HG02981 (cell line): ENCODE data around the gene SMCO2.
"Not testable (repeated sequence)": the region's sequence is repeated elsewhere in the genome, so short reads cannot be mapped to it uniquely, and the experiment has no call there.

Source experiments
- ATAC-seq: cut with Tn5 transposase; IDR thresholded peaks from one replicate; pipeline ENCODE4 v1.9.1; 2021; ENCODE audit warnings: mild to moderate bottlenecking, moderate library complexity; ENCODE audit not compliant: unreplicated experiment

Gene SMCO2

DNA sequence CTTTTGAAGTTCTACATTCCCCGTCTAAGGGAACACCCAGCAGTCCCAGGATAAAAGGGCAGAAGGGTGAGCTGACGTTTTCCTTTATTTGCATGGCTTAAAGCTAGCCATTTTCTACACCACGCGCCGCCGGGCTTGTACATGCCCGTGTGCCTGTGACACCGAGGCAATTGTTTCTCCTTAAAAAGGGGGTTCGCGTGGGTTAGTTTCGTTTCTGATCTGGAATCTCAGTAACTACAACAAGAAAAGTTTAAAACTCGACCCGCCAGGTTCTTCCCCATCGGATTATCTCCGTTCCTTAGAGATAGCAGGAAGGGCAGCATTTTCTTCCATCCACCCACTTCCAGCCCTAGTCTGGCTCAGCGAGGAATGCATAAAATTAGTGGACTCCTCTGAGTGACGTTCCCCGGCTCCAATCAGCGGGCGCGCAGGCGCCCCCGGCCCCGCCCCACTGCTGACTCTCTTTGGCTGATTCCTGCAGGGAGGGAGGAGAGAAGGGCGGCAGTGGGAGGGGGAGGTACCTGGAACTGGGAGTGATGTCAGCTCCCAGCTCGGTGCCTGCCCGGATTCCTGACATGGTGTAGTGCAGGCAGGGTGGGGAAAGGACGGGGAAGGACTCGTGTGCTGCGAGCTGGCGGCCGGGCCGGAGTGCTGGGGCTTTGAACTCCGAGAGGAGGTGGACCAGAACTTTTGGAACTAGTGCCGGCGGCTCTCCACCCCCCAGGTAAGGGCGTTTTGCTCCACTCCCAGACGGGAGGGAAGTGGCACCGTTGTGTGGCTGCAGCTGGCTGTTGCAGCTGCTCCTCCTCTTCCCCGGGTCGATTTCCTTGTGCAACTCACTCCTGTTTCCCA lies 77.3 kb downstream of the SMCO2 start, which contains the start of gene PPFIBP1:
Gene PPFIBP1 (plus strand): TSS at position 565 of the 852 bp plus-strand sequence. CDS start 109,191 bp downstream, outside the sequence.
- peak; percentile 95 for ATAC-seq

- no peak for ATAC-seq
Measured at GRCh38 chr12:27524494-27524835, 77.9 kb downstream of the SMCO2 start.

DNA sequence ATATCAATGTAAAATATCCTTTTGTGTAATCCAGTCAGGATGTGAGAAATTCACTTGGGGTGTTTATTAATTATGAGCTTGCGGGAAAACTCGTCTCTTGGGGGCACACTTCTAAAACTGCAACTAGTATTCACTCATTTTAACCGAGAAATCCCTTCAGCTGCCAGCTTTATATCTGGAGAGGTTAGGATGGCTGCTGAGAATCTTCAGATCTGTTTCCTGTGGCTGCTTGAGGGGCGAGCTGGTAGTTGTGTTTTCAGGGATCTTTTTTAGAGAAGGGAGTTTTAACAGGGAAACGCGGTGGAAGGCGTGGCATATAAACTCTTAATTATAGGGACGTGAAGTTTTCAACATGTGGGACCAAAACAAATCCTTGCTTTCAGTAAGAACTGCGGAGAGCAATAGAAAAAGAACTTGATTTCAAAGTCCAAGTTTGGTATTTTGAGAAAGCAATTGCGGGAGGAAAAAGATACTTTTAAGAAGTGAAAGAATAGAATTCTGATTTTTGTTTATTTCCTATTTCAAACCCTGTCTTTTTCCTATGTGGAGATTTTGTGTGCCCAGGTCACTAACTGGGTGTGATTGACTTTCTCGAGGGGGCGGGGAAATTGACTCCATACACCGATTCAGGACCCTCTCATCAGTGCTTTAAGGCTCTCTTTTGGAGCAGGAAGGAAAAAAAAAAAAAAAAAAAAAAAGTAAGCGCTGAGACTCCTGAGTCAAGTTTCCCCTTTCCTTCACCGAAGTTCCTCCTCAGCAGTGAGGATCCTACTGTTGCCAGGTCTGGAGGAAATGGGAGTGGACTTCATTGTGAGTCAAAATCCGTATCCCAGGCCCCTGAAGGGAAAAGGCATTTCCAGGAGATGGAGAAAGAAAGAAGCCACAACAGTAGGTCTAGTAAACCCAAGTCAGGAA lies 78.6 kb downstream of the SMCO2 start:
- no peak for ATAC-seq

- no peak for ATAC-seq
Measured at GRCh38 chr12:27527512-27527911, 81.0 kb downstream of the SMCO2 start.

DNA sequence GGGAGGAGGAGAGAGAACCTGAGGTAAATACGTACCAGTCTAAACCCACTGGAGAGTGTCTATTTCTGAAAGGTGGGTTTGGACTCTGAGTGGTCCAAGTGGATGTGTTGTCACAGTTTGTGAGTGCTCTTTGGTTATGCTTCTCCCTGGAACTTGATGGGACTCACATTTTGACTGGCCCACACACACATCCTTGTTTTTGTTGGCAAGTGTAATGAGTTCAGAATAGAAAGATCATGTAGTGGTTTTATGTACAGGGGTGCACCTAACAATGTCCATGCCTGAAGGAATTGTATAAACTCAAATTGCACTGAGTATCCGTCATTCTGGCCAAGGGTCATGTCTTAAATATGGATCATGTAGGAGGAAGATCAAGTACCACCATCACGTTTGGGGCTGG lies 82.3 kb downstream of the SMCO2 start:
- ATAC-seq, result no peak

- ATAC-seq, result no peak
Measured at GRCh38 chr12:27530157-27530922, 83.8 kb downstream of the SMCO2 start.

DNA sequence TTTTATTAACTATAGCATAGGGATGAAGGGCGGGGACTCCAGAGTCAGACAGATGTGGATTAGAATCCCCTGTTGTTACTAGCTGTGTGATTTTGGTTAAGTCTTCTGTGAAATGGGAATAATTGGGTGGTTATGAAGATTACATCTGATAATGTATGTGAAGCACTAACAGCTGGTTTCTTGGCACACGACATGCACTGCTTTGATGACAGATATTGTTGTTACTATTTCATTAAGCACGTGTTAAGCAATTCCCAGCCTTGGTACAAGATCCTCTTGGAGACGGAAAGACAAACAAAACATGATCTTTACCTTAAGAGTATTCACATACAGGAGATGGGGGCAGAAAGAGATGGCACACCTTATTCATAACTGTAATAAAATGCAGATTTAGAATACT lies 85.4 kb downstream of the SMCO2 start:
- no peak for ATAC-seq

DNA sequence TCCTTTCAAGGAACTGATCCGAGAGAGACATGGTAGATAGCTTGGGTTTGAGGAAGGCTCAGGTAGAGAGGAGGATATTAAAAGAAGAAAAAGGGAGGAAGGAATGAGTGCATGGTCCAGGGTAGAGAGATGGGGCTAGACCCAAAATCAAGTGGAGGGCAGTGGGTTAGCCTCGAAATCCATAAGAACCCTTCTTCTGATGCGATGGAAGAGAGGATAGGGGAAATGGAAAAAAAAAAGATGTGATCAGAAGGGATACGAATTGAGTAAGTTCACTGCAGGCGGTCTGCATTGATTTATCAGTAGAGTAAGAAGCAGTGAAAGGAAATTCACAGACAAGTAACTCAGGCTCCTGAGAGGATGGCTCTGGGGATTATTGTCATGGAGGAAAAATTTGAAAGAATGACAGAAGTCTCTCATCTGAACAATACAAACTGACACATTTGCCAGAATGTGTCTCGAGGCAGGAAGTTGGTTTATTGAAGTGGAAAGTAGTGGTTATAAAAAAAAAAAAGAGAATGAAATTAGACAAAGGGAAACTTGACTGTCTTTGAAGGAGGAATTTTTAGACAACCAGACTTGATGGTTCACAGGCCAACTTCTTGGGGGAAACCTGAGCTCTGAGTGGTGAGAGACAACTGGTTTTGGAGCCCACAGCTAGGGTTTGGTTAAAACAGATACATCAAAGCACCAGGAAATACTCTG lies 87.7 kb downstream of the SMCO2 start:
- peak; percentile 70 for ATAC-seq

- peak; percentile 36 for ATAC-seq
Measured at GRCh38 chr12:27534765-27535161, 88.2 kb downstream of the SMCO2 start.

DNA sequence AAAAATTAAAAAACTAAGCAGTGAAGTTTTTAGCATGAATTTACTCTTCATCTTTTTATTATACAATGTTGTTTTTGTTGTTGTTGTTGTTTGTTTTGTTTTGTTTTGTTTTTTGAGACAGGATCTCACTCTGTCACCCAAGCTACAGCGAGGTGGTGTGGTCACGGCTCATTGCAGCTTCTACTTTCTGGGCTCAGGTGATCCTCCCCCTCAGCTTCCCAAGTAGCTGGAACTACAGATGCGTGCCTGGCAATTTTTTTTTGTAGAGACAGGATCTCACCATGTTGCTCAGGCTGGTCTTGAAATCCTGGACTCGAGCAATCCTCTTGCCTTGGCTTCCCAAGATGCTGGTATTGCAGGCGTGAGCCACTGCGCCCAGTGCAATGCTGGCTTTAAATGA lies 88.8 kb downstream of the SMCO2 start:
- no peak for ATAC-seq

GRCh38 chr12:27537855-27538675 lies 91.5 kb downstream of the SMCO2 start:
- ATAC-seq, result no peak

DNA sequence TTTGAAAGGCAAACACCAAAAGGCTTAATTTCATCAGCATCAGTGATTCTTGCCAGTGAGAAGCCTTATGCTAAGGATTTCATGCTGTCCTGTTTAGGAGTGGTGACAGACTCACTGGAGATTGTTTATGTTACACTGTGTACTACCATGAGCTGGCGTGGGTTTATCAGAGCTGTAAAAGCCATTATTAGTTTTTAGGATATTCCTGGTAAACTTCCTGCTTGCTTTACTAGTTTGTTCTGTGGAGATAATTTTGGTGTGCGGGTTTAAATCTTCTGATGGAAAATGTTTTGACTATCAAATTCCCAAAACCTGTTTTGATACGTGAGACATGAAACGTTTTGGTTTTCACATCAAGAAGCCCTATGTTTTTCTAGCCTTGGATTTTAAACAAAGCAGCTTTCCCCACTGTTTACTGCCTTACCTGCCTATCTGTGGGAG lies 92.7 kb downstream of the SMCO2 start:
- no peak for ATAC-seq

DNA sequence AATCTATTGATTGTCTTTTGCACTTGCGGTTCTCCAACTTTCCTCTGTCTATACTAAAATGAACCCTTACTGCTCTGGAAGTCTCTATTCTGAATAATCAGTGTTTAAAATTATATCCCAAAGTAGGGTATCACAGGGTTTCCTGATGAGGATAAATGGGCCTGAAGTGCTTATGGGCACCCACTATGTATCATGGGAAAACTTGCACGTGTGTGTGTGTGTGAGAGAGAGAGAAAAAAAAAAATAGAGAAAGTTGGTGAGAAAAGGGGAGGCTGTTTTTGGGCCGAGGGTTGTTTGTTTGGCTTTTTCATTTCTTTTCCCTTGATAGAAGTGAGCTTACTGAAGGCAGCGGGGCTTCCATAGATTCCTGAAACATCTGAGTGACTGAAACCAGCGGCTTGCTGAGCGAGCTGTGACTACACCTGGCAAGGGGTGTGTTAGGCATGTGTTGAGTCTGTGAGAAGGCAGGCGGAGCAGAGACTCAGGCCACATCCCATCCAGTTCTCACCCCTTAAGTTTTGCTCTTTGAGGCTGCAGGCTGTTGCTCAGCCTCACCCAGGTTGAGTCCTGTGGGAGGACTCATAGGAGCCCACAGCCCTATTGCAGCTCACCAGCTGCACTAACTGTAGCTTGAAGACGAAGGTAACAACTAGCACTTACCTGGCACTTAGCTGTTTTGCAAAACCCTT lies 94.6 kb downstream of the SMCO2 start:
- no peak for ATAC-seq

- ATAC-seq, result no peak
Measured at GRCh38 chr12:27542628-27543027, 96.1 kb downstream of the SMCO2 start.

DNA sequence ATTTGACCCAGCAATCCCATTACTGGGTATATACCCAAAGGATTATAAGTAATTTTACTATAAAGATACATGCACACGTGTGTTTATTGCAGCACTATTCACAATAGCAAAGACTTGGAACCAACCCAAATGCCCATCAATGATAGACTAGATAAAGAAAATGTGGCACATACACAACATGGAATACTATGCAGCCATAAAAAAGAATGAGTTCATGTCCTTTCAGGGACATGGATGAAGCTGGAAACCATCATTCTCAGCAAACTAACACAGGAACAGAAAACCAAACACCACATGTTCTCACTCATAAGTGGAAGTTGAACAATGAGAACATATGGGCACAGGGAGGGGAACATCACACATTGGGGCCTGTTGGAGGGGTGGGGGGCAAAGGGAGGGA lies 98.3 kb downstream of the SMCO2 start:
- ATAC-seq, result not testable (repeated sequence)

- no peak for ATAC-seq
Measured at GRCh38 chr12:27545665-27546064, 99.1 kb downstream of the SMCO2 start.

DNA sequence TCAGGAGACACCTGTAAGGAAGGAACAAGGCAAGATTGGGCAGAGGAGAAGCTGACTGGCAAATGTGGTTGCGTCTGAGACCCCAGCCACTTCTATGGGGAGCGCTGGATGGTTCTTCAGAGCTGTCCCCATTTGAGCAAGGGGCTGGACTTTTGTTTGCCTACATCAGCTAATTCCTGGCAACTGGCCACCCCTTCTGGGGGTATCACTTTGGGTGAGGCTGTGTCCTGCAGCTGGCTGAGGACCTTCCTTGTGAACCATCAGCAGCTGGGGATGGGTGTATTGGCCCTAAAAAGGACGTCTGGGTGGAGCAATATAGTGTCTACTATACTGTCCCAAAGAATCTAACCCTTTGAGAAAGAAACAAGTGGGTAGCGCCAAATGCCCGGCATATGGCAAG lies 101.1 kb downstream of the SMCO2 start:
- no peak for ATAC-seq

DNA sequence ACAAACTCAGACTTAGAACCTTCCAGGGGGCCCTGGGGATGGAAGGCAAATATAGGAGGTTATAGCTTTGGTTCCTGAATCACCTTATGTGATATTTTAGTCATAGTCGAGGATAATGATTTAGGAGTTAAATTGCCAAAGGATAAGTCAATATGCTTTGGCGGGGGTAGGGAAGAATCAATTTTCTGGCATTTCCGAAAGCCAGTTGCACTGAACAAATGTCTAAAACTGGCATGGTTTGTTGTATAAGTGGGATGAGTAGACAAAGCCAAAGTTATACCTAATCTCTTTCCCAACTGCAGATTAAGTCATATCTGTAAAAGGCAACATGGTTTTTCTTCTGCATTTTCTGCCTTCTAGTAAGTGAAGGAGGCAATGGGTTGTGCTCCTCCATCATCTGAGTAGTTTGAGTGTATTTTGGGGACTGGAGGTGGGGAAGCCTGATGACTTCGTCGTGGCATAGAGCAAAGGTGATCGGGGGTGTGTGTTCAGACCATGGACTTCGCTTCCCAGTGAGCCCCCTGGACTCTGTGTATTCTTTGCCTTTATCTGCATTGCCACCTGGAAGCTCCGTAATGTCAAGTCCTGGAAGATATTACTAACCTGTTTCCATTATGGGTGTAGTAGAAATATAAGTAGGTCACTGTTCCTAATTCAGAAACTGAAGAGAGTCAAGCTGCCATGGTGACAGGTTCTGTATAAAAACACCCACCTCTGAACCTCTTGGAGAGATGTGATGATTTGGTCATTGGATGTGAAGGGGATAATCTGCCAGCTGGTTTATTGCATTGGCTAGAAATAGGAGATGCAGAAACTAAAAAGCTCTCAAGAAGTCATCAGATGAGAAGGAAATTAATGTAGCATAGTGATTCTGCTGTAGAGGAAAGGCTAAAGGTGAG lies 102.0 kb downstream of the SMCO2 start:
- no peak for ATAC-seq
